Bladder microvascular endothelial cell (primary cell): ENCODE results near the gene NIPSNAP2. TPM values are rescaled to one million over a fixed set of nuclear protein-coding genes. Genes with fewer than 3 reads are reported as not detected.

ENCODE experiments used
- total RNA-seq: library from RNA; depleted of rRNA; stranded (reverse); fragments of >200 nt; gene quantifications from 2 replicates; pipeline ENCODE4 v1.2.3, GENCODE V29; 2014

The NIPSNAP2 gene
- 23.5 and 35.2 TPM in 2 replicates for total RNA-seq

GRCh38 chr7:55964261-55965099 is at the start of gene NIPSNAP2:
Gene NIPSNAP2, plus strand, starts transcription at chr7:55964585. Its CDS starts 25 bp downstream, at chr7:55964610.

GRCh38 chr7:55951637-55952351 is 12.6 kb upstream of the NIPSNAP2 start, which contains the start of gene MRPS17:
Gene MRPS17, plus strand, starts transcription at chr7:55951877. Its CDS starts 1,319 bp downstream, at chr7:55953196.

Other genes with a start within 250 kb of the NIPSNAP2 start
- gene SEPTIN14, start 101.8 kb upstream of the NIPSNAP2 start, total RNA-seq: not detected in 2 replicates
- 1.8 and 3.3 TPM in 2 replicates for gene ZNF713, start 77.1 kb upstream of the NIPSNAP2 start, total RNA-seq
- gene MRPS17, start 12.7 kb upstream of the NIPSNAP2 start, total RNA-seq: 16.0 and 19.1 TPM in 2 replicates
- gene PSPH, start 86.9 kb downstream of the NIPSNAP2 start, total RNA-seq: 35.8 and 36.0 TPM in 2 replicates
- 190 and 230 TPM in 2 replicates for gene CCT6A, start 87.2 kb downstream of the NIPSNAP2 start, total RNA-seq
- gene SUMF2, start 99.7 kb downstream of the NIPSNAP2 start, total RNA-seq: 125 and 154 TPM in 2 replicates
- 0.65 and 1.3 TPM in 2 replicates for gene PHKG1, start 128.4 kb downstream of the NIPSNAP2 start, total RNA-seq
- 221 and 286 TPM in 2 replicates for gene CHCHD2, start 141.9 kb downstream of the NIPSNAP2 start, total RNA-seq
- gene NUPR2, start 151.8 kb downstream of the NIPSNAP2 start, total RNA-seq: not detected in 2 replicates